Measurements from ENCODE around the gene LRP1B.
"Not testable (repeated sequence)": the region's sequence is repeated elsewhere in the genome, so short reads cannot be mapped to it uniquely, and the experiment has no call there.

Gene LRP1B

DNA sequence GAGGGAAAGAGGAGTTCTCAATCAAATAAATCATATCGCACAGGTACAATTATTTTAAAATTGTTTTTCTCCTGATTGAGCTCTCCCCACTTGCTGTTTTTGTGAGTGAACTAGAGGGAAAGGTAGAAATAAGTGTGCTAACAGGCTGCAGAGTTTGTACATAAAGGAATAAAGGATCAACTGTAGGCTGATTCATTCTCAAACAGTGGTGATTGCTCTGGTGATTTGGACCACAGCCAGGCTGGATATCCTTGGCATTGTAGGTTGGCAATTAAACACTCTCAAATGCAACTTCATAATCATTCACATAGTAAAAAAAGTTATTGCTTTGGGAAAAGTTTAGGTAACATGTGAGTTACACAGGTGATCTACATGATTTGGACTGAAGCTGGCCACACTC lies 29.8 kb downstream of the LRP1B start:
- no peak for DNase-seq (ENCODE audit: low read depth)

DNA sequence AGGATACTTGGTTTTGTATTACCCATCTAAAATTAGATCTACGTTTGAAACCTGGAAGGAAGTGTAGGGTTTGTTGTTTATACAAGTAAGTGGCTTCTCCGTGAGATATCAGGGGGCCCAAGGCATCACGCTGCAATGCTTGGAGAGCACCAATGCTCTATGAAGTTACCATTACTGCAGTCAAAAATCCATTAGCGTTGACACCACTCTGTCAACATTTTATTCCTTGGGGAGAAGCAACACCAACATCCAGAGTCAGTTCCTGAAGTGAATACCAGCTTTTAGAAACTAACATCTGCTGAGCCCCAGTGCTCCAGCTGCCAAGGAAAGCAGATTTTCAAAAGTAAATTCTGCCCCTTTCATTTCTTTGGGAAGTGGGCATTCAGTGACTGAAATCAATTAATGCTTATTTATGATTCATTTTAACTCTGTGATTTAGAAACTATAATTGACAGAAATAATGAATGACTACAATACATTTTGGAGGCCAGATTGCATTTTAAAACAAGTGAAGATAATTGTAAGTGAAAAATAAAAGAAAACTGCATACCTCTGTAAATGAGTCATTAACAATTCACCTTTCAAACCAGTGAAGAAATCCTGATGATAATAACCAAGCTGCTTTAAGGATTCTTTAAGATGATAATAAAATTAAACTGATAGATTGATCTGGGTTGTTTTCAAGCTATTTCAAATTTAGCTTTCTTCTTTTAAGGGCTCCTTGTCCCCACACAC lies 30.5 kb downstream of the LRP1B start:
- DNase-seq (ENCODE audit: low read depth), result no peak

DNA sequence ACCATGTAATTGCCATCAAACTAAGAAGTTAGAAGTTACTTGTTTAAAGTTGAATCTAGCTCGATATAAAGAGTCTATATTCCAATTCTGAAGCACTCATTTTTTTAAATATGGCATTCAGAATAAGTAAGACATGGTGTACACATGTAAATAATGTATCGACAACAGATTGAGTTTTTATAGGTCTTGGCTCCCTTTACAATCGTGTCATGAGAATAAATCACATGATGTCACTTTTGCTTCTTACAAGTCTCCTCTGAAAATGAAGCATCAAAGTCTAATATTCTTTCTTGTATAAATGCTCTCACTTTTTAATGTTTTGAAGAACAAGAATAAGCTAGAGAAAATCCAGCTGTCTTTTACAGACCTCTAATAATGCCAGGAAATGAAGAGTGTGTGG lies 33.1 kb downstream of the LRP1B start:
- no peak for DNase-seq (ENCODE audit: low read depth)

DNA sequence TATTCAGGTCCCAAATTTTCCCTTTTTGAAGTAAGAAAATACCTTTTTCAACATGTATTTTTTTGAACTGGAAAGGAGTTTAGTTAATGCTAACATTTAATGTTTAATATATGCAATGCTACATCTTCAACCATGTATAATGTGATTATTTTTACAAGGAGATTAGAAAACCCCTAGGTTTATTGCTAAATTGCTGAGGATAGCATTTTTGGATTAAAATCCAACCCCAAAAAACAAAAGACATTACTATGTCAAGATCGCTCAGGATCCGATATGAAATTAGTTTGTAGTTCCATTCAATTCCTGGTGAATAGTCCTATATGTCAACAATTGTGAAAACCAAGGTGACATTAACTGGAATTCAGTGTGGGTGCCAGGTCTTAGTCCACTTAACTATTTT lies 35.2 kb downstream of the LRP1B start:
- no peak for DNase-seq (ENCODE audit: low read depth)

DNA sequence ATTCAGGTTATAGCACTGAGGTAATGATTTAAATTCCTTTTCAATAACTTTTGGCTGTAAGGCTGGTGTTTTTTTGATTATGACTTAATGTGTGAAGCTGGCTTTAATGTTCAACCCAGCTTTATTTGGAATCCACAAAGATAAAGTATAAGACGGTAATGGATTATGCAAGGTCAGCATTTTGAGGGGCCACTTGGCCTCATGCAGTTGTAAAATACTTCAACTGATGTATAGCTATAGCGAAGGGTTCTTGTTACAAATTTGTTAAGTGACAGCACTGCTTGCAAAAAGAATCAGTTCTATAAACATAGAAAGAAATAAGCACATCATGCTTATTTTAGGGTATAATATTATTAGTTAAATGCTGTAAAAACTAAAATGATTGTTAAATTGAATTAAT lies 36.6 kb downstream of the LRP1B start:
- DNase-seq (ENCODE audit: low read depth), result no peak

DNA sequence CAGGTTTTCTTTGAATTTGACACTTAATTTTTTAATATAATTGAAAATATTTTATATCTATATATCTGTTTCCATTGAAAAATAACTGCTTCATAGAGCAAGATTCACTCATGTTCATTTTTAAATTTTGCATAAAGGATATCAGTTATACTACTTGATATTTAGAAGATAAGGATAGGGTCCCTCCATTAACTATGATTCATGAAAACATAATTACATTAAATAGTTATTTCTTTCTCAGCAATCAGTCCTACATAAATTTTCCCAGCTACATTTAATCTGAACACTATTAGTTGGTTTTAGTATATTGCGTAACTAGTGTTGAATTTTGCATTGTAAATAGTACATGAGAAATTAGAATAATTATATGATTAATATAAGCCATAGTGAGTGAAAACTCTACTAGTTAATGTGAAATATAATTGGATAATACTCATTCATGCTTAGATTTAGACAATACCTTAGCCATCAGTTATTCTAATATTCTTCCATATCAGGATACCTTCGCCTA lies 42.7 kb downstream of the LRP1B start:
- DNase-seq (ENCODE audit: low read depth), result no peak

DNA sequence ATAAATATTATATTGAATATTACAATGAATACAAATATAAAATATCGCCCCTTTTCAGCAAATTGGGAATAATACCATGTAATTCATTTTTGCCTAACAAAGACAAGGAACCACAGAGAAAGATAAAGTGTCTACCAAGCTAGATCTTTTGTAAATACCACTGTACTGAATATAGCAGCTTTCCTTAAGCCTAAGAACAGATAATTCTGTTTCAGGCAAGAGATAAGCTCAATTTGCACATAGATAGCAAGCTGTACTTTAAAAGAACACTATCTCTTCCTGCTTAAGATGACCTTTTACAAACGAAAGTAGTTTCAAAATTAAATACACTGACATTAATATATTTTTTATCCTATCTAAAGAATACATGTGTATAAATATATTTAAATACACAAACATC lies 43.2 kb downstream of the LRP1B start:
- DNase-seq (ENCODE audit: low read depth), result not testable (repeated sequence)

DNA sequence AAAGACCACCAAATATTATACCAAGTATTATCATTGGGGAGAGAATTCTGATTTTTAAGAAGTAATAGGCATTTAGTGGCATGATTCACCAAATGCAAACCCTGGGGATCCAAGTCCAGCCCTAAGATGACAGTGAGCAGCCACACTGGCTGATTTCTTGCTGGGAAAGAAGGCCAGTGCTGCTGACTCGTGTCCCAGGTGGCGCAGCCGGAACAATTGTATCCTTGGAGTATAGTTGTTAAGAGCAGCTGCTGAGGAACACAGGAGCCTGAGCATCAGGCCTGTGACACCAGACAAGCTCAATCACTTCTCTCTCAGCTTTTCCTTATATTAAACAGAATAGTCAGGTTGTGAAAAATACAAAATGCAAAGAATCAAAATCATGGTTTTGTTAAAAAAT lies 48.4 kb downstream of the LRP1B start:
- DNase-seq (ENCODE audit: low read depth), result no peak

DNA sequence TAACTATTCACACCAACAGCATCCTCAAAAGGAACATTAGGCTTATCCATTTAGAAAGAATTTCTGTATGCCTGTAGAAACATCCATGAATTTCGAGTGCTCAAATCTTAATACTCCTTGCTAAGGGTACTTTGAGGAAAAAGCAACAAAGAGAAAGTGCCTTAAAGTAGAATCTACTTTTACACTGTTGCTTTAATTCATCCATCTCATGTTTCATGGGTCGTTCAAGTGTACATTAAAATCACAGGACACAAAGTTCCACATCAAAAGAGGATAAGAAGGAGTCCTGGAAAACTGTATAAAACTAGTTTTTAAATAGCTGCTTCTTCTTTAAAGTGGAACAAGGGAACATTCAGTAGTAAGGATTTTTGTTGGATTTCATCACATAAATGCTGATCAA lies 54.5 kb downstream of the LRP1B start:
- DNase-seq (ENCODE audit: low read depth), result no peak

DNA sequence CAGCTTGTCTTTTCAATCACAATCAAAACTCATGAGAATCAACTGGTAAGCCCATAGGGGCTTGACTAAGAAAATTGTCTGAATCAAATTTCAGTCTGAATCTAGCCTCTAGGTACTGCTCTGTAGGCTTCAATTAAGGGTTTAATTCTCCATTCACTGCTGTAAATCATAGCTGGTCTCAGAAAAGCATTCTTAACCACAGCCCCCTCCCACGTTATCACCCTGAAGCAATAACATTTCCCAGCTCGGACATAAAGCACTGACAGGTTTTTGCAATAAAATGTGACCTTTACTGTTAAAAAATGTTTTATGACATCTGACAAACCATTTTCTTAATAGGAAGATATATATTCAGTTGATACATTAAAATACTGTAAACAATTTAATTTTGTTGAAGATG lies 55.0 kb downstream of the LRP1B start:
- no peak for DNase-seq (ENCODE audit: low read depth)

DNA sequence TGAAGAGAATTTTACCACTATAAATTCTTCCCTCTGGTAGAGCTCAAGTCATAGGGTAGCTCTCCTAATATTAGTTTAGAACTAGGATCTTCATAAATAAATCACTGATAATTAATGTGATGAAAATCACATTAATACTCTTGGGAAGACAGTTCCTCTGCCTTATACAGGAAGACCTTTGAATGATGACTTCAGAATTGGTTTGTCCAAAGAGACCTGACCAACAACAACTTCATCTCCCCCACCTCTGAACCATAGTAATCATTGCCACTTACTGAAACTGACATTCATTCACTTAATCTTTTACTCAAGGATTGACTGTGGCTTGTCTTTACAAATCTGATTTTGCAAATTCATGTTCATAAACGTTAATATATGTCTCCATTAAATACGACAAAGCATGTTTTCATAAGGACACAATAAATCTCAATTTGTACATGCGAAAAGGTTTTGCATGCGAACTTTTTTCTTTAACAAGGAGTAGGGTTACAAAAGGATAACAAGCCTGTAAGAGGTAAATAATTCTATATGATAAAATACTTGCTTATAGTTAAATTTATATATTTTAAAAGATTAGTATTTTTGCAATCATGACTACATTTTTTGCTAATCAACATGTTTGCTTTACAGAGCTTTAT lies 61.4 kb downstream of the LRP1B start:
- no peak for DNase-seq (ENCODE audit: low read depth)

DNA sequence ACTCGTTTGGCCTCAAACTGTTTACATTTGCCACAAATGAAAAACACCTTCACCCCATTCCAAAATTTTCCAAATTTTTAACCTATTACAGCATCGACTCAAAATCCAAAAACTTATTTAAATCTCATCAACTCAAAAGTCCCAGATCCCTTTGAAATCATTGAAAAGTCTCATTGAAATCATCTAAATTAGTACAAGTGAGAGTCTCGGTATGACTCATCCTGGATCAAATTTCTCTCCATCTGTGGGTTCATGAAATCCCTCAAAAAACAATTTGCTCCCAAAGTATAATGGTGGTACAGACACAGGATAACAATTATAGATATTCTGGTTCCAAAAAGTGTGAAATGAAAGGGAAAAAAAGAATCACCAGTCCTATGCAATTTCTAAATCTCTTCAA lies 65.1 kb downstream of the LRP1B start:
- DNase-seq (ENCODE audit: low read depth), result no peak

DNA sequence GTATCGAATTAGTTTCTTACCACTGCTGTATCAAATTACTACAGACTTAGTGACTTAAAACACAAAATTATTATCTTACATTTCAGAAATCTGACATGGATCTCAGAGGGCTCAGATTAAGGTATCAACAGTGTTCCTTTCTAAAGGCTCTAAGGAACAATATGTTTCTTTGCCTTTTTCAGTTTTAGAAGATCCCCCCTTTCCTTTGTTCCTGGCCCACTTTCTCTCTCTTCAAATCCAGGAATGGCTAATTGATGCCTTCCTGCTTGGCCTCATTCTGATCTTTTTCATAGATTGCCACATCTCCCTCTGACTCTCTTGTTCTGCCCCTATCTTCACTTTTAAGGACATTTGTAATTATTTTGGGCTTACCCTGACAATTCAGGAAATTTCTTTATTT lies 65.7 kb downstream of the LRP1B start:
- no peak for DNase-seq (ENCODE audit: low read depth)

DNA sequence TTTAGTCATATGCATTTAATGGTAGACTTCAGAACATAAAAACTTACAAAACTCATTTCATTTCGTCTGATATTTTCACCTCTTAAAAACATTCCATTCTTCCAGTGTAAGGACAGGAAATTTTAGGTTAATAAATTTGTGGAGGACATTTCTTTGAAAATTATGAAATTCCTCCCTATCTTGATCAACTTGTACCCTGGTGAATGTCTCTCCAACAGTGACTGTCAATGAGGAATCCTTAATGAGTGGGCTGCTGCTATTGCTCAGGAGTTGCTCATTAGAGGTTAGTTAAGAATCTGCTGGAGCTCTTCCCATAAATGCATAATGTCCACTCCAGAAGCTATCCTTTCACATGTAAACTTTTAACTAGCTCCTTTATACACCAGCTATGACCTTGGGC lies 69.1 kb downstream of the LRP1B start:
- DNase-seq (ENCODE audit: low read depth), result no peak

DNA sequence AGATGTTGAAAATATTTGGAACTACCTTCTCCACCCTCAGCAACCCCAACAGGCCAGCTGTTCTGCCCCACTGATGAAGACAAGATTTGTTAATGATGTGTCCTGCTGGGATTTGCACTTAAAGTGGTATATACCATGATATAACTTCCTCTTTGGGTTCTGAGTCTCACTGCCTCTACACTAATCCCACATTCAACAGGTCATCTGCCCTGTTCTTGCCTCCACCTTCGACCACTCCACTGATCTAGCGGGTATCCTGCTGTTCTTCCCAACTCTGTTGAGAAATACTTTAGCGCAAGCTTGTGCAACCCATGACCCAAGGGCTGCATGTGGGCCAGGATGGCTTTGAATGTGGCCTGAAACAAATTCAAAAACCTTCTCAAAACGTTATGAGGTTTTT lies 72.7 kb downstream of the LRP1B start:
- no peak for DNase-seq (ENCODE audit: low read depth)

DNA sequence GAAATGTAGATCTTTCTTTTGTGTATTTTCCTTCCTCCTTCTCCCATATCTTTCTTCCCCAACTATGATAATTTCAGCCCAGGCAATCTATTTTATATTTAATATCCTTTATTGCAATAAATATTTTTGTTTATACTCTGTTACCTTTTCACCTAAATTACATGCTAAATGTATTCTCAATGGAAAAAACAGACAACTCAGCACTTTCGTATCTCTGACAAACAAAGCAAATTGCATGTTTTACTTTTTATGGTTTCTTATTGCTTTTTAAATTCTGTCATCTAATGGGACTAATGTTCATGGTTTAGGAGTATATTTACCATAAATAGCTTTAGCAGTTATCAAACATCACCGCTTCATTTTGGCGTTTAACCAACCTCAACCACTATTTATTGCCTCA lies 74.0 kb downstream of the LRP1B start:
- DNase-seq (ENCODE audit: low read depth), result no peak

DNA sequence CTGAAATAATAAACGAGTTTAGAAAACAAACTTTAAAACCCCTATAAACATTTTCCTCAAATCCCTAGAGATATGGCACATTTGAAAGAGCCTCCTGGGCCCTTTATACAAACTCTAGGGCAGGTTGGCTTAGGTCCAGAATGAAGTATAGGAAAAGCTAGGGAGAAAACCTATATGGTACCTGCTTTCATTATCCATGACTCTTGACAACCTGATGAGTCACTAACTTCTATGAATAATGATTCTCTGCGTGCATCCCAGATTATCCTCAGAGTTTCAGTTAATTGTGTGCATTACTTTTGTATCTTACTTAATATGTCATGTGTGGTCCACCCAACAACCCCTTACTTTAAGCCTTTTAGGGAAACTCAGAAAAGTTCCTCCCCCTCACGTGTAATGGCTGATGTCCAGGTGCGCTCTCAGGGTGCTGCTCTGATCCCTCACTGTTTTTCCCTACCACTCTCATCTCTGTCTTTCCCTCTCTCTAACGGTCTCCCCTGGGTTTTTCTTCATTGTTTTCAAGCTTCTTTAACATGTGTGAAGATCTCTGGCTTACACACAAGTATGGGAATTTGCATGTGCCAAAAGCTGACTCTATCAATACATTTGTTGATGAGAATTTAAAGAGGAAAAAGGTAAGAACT lies 78.5 kb downstream of the LRP1B start:
- no peak for DNase-seq (ENCODE audit: low read depth)

DNA sequence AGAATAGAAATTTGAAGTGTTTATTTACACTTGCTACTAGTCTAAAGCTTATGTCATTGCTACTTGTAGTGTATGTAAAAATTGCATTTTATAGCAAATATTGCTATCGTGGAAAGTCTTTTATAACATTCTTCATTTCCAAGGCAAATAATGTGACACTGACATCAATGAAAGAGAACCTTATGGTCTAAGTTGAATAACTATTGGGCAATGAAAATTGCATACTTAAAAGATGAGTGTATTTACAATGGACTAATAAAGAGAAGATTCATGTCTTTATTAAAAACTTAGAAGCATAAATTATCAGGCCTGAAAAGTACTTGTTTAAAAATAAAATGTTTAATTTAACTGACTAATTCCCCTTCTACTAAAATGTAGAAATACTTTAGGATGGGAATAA lies 82.2 kb downstream of the LRP1B start:
- DNase-seq (ENCODE audit: low read depth), result no peak

DNA sequence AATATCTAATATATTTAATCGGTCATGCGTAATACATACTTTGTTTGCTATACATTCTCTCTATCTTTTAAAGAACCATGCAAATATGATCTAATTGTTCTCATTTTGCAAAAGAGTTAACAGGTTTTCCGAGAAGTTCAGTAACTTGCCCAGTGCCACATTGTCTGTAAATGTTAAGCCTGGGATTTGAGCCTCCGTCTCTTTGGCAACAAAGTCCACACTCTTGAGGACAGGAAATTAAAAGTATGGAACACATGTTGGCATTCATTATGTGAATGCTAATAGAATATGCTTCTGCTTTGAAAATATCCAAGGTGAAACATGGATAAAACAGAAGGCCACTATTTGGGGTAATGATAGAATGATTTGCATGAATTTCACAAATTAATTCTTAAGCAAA lies 85.2 kb downstream of the LRP1B start:
- no peak for DNase-seq (ENCODE audit: low read depth)

DNA sequence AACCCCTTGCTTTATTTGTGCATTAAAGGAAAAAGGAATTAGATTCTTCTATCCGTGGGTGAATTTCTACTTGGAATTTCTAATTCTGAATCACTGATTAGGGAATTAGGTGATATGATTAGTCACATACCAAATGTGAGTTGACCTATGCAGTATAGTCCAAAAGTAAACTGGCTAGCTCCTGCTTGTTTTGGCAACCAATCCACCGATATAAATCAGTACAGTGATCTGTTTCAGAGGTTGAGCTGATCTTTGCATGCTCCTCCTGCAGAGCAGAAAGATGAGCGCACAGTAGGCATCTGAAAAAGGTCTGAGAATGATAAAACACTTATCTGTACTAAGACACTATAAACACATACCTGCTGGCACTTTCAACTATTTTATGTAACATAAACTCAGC lies 86.6 kb downstream of the LRP1B start:
- no peak for DNase-seq (ENCODE audit: low read depth)

DNA sequence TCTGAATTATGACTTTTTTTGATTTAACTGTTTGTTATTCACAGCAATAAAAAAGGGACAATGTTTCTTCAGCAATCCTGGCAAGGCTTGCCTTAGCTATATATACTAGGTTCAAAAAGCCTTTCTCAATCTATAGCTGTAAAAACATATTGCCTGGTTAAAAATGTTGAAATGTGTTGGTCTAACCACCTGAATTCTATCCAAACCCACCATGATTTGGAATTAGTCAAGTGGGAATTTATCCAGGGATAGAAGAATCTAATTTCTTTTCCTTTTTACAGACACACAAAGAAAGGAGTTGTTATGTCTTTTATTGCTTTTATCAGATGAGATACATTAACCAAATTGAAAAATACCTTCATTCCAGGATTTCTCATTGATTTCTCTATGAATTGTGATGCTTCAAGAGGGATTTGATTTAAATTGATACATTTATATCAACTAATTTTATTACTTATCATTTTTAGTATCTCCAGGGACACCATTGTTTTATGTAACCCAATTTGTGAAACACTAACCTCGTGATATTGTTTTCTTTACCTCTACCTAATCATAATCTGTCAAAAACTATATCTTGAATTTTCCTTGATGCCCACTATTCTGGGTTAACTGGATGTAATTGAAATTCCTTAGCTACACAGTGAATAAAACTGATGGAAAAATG lies 88.1 kb downstream of the LRP1B start:
- no peak for DNase-seq (ENCODE audit: low read depth)

DNA sequence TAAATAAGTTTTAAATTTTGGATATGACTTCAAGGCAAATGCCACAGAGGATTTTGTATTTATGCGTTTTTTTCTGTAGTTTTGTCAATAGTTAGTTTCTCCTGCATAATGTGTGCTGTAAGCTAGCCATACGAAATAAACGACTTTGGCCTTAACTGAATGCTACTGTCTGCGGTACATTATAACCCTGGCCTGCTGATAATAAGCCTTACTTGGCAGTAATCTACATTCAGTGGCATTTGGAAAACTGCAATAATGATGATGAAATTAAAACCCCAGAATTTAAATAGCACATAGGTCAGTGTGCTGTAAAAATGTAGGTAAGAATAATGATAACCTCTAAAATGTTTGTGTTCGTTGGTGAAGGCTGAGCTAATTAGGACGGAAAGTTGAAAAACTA lies 88.8 kb downstream of the LRP1B start:
- no peak for DNase-seq (ENCODE audit: low read depth)

DNA sequence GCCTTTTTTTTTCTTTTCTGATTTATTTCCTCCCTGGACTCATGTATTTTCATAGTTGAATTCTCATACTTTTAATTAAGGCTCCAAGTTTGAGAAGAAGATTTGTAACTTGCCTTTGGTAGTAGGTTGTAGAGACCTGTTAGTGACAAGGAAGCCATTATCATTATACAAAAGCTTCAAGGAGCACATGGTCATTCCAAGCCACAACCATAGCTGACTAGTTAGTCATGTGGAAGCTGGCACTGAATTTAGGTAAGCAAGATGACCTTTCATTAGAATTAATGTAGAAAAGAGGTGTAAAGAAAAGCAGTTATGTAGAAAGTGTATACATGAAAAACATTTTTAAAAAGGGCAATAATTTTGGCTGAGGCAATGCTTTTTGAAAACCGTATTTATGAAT lies 89.7 kb downstream of the LRP1B start:
- no peak for DNase-seq (ENCODE audit: low read depth)
